BE2C (cell line): Measurements from ENCODE around the gene ZBED6.
A peak's percentile ranks its signal among the peaks of the same experiment; 100 is the strongest.
"Not testable (repeated sequence)": the region's sequence is repeated elsewhere in the genome, so short reads cannot be mapped to it uniquely, and the experiment has no call there.

Source experiments
- DNase-seq: peaks from one replicate; pipeline ENCODE4 v3.0.0-alpha.2; 2020
- H3K27me3 ChIP-seq: fragments of 250-450 bp; sonication (Bioruptor Pico); 2 replicates; pipeline ENCODE4 v1.5.1; 2020; ENCODE audit warnings: mild to moderate bottlenecking
- H3K36me3 ChIP-seq: fragments of 250-450 bp; sonication (Bioruptor Pico); 2 replicates; pipeline ENCODE4 v1.5.1; 2020; ENCODE audit warnings: mild to moderate bottlenecking
- H3K4me1 ChIP-seq: fragments of 250-450 bp; sonication (Bioruptor Pico); 2 replicates; pipeline ENCODE4 v1.5.1; 2020
- H3K4me3 ChIP-seq: 2 replicates; pipeline ENCODE4 v1.5.1; 2011; ENCODE audit warnings: low read depth, low read length
- H3K9me3 ChIP-seq: fragments of 250-450 bp; sonication (Bioruptor Pico); 2 replicates; pipeline ENCODE4 v1.5.1; 2020
- CTCF ChIP-seq: IDR thresholded peaks from 2 replicates; pipeline ENCODE4 v1.5.1; 2012; ENCODE audit warnings: mild to moderate bottlenecking, low read depth, low read length

ZBED6 gene

DNA sequence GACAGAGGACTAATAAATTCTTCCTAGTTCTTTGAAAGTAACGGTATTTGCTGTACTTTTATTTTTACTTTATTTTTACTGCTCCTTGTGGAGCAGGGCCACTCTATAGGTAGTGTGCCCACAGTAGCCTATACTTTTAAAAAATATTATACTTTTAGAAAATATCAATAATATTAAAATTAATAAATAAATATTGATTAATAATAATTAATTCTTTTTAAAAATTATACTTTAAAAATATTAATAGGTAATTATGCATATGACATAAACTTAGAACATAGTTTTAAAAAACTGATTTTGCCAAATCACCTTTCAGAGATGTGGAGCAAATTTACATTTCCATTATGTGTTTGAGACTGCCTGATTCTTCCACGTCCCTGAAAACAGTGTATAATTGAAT, 30.8 kb downstream of the ZBED6 start:
- no peaks in the 10 kb centered on the region for H3K4me1 ChIP-seq
- H3K27me3 ChIP-seq = no peaks in the 10 kb centered on the region
- no peaks in the 10 kb centered on the region for H3K9me3 ChIP-seq
- DNase-seq = no peak
- H3K36me3 ChIP-seq = peaks cover 80% of the 10 kb centered on the region
- no peak overlapping the region for H3K4me3 ChIP-seq
- no peak for TF ChIP-seq CTCF

DNA sequence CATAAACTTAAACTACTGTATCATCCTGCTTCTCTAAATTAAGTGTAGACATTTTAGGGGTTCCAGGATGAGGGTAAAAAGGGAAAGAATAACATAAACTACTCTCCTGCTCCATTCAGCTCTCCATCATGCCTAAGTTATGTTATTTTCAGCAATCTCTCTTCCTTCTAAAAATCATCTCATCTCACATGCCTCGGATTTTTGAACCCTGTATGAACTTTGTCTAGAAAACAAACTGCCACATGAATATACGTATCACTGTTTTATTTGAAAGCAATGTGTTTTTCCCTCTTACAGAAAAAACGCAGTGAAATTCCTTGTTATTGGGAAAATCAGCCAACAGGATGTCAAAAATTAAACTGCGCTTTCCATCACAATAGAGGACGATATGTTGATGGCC, 32.6 kb downstream of the ZBED6 start:
- no peak for TF ChIP-seq CTCF
- no peaks in the 10 kb centered on the region for H3K4me1 ChIP-seq
- no peak for DNase-seq
- no peaks in the 10 kb centered on the region for H3K27me3 ChIP-seq
- peaks cover 83% of the 10 kb centered on the region for H3K36me3 ChIP-seq
- H3K9me3 ChIP-seq = no peaks in the 10 kb centered on the region
- no peak overlapping the region for H3K4me3 ChIP-seq

DNA sequence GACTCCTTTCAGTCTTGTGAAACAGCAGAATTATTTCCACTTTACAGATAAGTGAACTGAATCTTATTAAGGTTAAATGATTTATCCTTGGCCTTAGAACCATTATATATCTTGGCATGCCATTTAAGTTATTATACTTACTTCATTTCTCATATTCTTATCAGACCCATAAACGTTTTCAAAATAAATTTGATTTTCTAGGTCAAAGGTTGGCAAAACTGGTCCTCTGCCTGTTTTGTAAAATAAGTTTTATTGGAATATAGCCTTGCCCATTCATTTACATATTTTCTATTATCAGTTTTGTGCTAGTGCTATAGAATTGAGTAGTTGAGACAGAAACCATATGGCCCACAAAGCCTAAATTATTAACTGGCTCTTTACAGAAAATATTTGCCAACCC, 33.1 kb downstream of the ZBED6 start:
- no peaks in the 10 kb centered on the region for H3K27me3 ChIP-seq
- TF ChIP-seq CTCF = no peak
- no peaks in the 10 kb centered on the region for H3K9me3 ChIP-seq
- DNase-seq = no peak
- no peaks in the 10 kb centered on the region for H3K4me1 ChIP-seq
- peaks cover 79% of the 10 kb centered on the region for H3K36me3 ChIP-seq
- H3K4me3 ChIP-seq = no peak overlapping the region

GRCh38 chr1:203829247-203829646, 33.8 kb downstream of the ZBED6 start:
- not testable (repeated sequence) for H3K27me3 ChIP-seq, DNase-seq, H3K4me1 ChIP-seq, H3K9me3 ChIP-seq, H3K4me3 ChIP-seq
- H3K36me3 ChIP-seq = peaks cover 80% of the 10 kb centered on the region

- no peak for DNase-seq
Observed at GRCh38 chr1:203835476-203835875, 40.1 kb downstream of the ZBED6 start.

GRCh38 chr1:203839081-203839480, 43.7 kb downstream of the ZBED6 start:
- Histone ChIP-seq H3K4me1 (no peaks in the 10 kb centered on the region; the same call in 1 of the 2 replicates), H3K36me3 (peaks cover 80% of the 10 kb centered on the region), H3K27me3 (no peaks in the 10 kb centered on the region), H3K4me3 (no peak overlapping the region), H3K9me3 (no peaks in the 10 kb centered on the region)
- TF ChIP-seq CTCF = no peak
- no peak for DNase-seq

More at GRCh38 chr1:203835476-203835875, 40.1 kb downstream of the ZBED6 start:
- no peaks in the 10 kb centered on the region for H3K9me3 ChIP-seq
- no peaks in the 10 kb centered on the region for H3K27me3 ChIP-seq
- H3K4me1 ChIP-seq = no peaks in the 10 kb centered on the region; the same call in 1 of the 2 replicates
- TF ChIP-seq CTCF = peak; percentile 30
- no peak overlapping the region for H3K4me3 ChIP-seq
- H3K36me3 ChIP-seq = peaks cover 91% of the 10 kb centered on the region
